Measurements from ENCODE around the gene PRKG1. TPM values are rescaled to one million over a fixed set of nuclear protein-coding genes. Genes with fewer than 3 reads are reported as not detected.

Gene PRKG1
- total RNA-seq, 1 experiment from 2014 or later: 10.4 TPM

DNA sequence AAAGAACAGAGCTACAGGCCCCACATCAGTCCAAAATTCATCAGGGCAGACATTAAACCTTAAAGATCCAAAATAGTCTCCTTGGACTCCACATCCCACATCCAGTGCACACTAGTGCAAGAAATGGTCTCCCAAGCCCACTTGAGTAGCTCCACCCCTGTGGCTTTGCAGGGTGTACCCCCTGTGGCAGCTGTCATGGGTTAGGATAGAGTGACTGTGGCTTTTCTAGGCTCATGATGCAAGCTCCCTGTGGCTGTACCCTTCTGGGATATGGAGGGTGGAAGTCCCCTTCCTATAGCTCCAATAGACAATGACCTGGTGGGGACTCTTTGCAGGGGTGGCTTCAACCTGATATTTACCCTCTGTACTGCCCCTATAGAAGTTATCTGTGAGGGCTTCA is 1111.0 kb downstream of the PRKG1 start:
- Histone ChIP-seq H3K4ac (ENCODE audit: low read depth, low read length) (no peak overlapping the region), H4K5ac (ENCODE audit: insufficient read length, low read depth, low read length) (no peak overlapping the region), H3K79me1 (ENCODE audit: insufficient read depth, low read depth, low read length, poor library complexity, severe bottlenecking) (no peaks in the 10 kb centered on the region), H3K4me1 (ENCODE audit: insufficient read depth, low read length) (peaks cover 2% of the 10 kb centered on the region; the same call in 1 of the 2 replicates), H3K56ac (ENCODE audit: insufficient read length, low read depth, low read length) (no peak overlapping the region), H3K27ac (ENCODE audit: insufficient read length, low read depth, low read length) (no peak overlapping the region), H2BK15ac (ENCODE audit: low read depth, low read length) (no peak overlapping the region), H3K14ac (ENCODE audit: insufficient read depth, low read length) (no peak overlapping the region), H4K91ac (ENCODE audit: insufficient read length, low read depth, low read length) (no peak overlapping the region), H3K79me2 (ENCODE audit: insufficient read depth, low read length) (no peaks in the 10 kb centered on the region), H2BK12ac (ENCODE audit: insufficient read length, low read depth, low read length) (no peak overlapping the region), H4K8ac (replicated peaks; ENCODE audit: insufficient read length, low read depth, low read length) (no peak overlapping the region), H3T11ph (ENCODE audit: low read length) (no peak overlapping the region), H3K9ac (ENCODE audit: extremely low read depth, insufficient read length, low read length) (no peak overlapping the region), H2BK20ac (ENCODE audit: low read depth, low read length, poor library complexity, severe bottlenecking) (no peak overlapping the region), H3K9me3 (ENCODE audit: control insufficient read depth, low read depth, low read length) (no peaks in the 10 kb centered on the region), H2BK120ac (ENCODE audit: low read depth, low read length, poor library complexity, severe bottlenecking) (no peak overlapping the region), H2BK5ac (ENCODE audit: insufficient read length, low read length) (no peak overlapping the region), H3K23me2 (ENCODE audit: insufficient read length, low read depth, low read length, poor library complexity, severe bottlenecking) (no peaks in the 10 kb centered on the region), H3K18ac (ENCODE audit: insufficient read length, low read depth, low read length) (no peak overlapping the region), H4K20me1 (ENCODE audit: control insufficient read depth, insufficient read depth, insufficient read length) (no peaks in the 10 kb centered on the region), H2AFZ (ENCODE audit: low read length) (no peak overlapping the region), H3K27me3 (ENCODE audit: insufficient read depth, low read length) (no peaks in the 10 kb centered on the region), H2AK5ac (ENCODE audit: insufficient read length, low read length) (no peak overlapping the region), H3K4me2 (ENCODE audit: insufficient read depth, insufficient read length, low read length) (no peak overlapping the region), H3K23ac (ENCODE audit: insufficient read length, low read depth, low read length) (no peak overlapping the region)
- no peak for TF ChIP-seq CTCF (conservative IDR thresholded peaks at IDR 0.05)
- peaks cover 7 to 12% of the 10 kb centered on the region in 2 experiments; a peak in 4 of 5 replicates for H3K9me3 Mint-ChIP-seq
- no peak overlapping the region; a peak in 1 of 7 replicates for H3K27ac Mint-ChIP-seq
- H3K4me1 Mint-ChIP-seq: peaks cover 17 to 25% of the 10 kb centered on the region in 2 experiments
- no peak for DNase-seq
- no peaks in the 10 kb centered on the region for H3K27me3 Mint-ChIP-seq (ENCODE audit: low read depth)
- peaks cover 8 to 15% (median 14%) of the 10 kb centered on the region in 3 experiments for H3K36me3 Mint-ChIP-seq (ENCODE audit: insufficient read depth in 1 of 3, low read depth in 3 of 3)
- H3K4me3 Mint-ChIP-seq: no peak overlapping the region

Data from H9 (cell line).